Gastrocnemius medialis (tissue), 4 donors: ENCODE results near the gene COMMD7.

Experiments
- POLR2A ChIP-seq, 2 donors: fragments of 450-650 bp; IDR thresholded peaks; one replicate each; pipeline ENCODE4 v1.6.1; 2017; ENCODE audit warnings: antibody characterized with exemption in 2 of 2, mild to moderate bottlenecking in 2 of 2, moderate library complexity in 2 of 2
- TF ChIP-seq, protein P1 (sequence below), 5 experiments: fragments of 450-650 bp in 3 of 5; fragments of 200-600 bp in 2 of 5; sonication (generic) in 2 of 5; IDR thresholded peaks in 4 of 5; conservative IDR thresholded peaks in 1 of 5; 1 replicate in 4 of 5; 2 replicates in 1 of 5; pipeline ENCODE4 v1.5.1; 2016 to 2019; ENCODE audit warnings: antibody characterized with exemption in 5 of 5, mild to moderate bottlenecking in 3 of 5, moderate library complexity in 3 of 5

DNA sequence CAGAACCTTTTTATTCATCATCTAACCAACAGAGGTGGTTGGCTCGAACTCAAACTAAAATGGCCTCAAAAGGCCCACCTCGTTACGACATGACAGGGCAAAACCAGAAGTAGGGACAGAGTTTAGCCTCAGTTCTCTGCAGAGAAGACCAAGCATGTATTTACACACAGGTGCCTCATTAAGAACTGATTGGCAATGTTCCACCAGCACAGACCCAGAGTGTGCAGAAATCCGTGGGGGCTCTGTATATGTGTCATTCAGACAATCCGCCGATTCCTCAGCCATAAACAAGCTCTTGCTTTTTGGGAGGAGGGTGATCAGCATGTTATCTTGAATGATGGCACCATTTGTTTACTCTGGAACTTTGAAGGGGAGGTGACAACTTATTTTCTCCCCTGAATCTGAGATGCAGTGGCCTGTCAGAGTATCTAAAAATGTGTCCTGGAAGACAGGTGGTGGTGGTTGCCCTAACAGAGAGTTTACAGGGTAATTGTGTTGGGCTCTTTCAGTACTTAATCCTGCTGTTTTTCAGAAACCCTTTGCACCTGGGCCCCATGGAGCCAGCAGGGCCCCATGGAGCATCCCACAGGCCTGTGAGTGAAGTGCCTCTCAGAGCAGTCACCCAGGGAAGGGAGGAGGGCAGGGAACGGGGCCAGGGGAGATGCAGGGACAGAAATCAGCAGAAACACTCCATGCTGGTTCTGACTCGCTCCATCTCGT, 40.4 kb downstream of the COMMD7 start:
- TF ChIP-seq, protein P1, sequence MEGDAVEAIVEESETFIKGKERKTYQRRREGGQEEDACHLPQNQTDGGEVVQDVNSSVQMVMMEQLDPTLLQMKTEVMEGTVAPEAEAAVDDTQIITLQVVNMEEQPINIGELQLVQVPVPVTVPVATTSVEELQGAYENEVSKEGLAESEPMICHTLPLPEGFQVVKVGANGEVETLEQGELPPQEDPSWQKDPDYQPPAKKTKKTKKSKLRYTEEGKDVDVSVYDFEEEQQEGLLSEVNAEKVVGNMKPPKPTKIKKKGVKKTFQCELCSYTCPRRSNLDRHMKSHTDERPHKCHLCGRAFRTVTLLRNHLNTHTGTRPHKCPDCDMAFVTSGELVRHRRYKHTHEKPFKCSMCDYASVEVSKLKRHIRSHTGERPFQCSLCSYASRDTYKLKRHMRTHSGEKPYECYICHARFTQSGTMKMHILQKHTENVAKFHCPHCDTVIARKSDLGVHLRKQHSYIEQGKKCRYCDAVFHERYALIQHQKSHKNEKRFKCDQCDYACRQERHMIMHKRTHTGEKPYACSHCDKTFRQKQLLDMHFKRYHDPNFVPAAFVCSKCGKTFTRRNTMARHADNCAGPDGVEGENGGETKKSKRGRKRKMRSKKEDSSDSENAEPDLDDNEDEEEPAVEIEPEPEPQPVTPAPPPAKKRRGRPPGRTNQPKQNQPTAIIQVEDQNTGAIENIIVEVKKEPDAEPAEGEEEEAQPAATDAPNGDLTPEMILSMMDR (IDR thresholded peaks at IDR 0.05 in 4 of 5, conservative IDR thresholded peaks at IDR 0.05 in 1 of 5): no peak
- no peak for TF ChIP-seq POLR2A (IDR thresholded peaks at IDR 0.05)
